ENCODE results near the gene CASP8.

CASP8 gene

GRCh38 chr2:201313362-201313761 is 53.0 kb downstream of the CASP8 start:
- Histone ChIP-seq H3K9me3 (no peaks in the 10 kb centered on the region), H3K36me3 (peaks cover 10 to 29% (median 22%) of the 10 kb centered on the region in 3 donors), H3K27me3 (no peaks in the 10 kb centered on the region), H3K27ac (no peak overlapping the region), H3K4me3 (no peak overlapping the region), H3K4me1 (no peaks in the 10 kb centered on the region)
- TF ChIP-seq, protein P1, sequence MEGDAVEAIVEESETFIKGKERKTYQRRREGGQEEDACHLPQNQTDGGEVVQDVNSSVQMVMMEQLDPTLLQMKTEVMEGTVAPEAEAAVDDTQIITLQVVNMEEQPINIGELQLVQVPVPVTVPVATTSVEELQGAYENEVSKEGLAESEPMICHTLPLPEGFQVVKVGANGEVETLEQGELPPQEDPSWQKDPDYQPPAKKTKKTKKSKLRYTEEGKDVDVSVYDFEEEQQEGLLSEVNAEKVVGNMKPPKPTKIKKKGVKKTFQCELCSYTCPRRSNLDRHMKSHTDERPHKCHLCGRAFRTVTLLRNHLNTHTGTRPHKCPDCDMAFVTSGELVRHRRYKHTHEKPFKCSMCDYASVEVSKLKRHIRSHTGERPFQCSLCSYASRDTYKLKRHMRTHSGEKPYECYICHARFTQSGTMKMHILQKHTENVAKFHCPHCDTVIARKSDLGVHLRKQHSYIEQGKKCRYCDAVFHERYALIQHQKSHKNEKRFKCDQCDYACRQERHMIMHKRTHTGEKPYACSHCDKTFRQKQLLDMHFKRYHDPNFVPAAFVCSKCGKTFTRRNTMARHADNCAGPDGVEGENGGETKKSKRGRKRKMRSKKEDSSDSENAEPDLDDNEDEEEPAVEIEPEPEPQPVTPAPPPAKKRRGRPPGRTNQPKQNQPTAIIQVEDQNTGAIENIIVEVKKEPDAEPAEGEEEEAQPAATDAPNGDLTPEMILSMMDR (IDR thresholded peaks at IDR 0.05) = no peak
- DNase-seq = no peak
- intact Hi-C loops (cut with DNase I; ENCODE audit: low total_unique reads) = no loop called here

DNA sequence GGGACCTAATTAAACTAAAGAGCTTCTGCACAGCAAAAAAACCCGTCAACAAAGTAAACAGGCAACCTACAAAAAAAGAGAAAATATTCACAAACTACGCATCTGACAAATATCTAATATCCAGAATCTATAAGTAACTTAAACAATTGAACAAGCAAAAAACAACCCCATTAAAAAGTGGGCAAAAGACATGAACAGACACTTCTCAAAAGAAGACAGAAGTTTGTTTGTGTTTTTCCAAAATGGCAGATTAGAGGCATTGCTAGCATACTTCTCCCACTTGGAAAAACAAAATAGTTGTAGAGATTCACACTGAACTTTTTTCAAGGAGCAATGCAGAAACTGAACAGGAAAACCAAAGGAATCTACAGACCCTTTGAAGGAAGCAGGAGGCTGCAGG is 59.2 kb downstream of the CASP8 start:
- no peaks in the 10 kb centered on the region for H3K4me1 ChIP-seq
- TF ChIP-seq, protein P1 (IDR thresholded peaks at IDR 0.05) = no peak
- H3K9me3 ChIP-seq = peaks cover 3 to 21% (median 10%) of the 10 kb centered on the region in 3 donors
- H3K36me3 ChIP-seq = peaks cover 7 to 29% (median 20%) of the 10 kb centered on the region in 3 donors
- H3K27me3 ChIP-seq = no peaks in the 10 kb centered on the region
- no peak overlapping the region for H3K27ac ChIP-seq
- intact Hi-C loops (cut with DNase I; ENCODE audit: low total_unique reads) = no loop called here
- DNase-seq = no peak
- H3K4me3 ChIP-seq = no peak overlapping the region

GRCh38 chr2:201320257-201320656 is 59.9 kb downstream of the CASP8 start:
- H3K27me3 ChIP-seq = no peaks in the 10 kb centered on the region
- TF ChIP-seq, protein P1 (IDR thresholded peaks at IDR 0.05) = no peak
- H3K27ac ChIP-seq = no peak overlapping the region
- intact Hi-C loops (cut with DNase I; ENCODE audit: low total_unique reads) = no loop called here
- H3K4me3 ChIP-seq = no peak overlapping the region
- no peak for DNase-seq
- peaks cover 3 to 26% (median 10%) of the 10 kb centered on the region in 3 donors for H3K9me3 ChIP-seq
- H3K36me3 ChIP-seq = peaks cover 7 to 29% (median 15%) of the 10 kb centered on the region in 3 donors
- no peaks in the 10 kb centered on the region for H3K4me1 ChIP-seq

- H3K27ac ChIP-seq = no peak overlapping the region
- intact Hi-C loops (cut with DNase I; ENCODE audit: low total_unique reads) = no loop called here
- TF ChIP-seq, protein P1 (IDR thresholded peaks at IDR 0.05) = no peak
- no peak for DNase-seq
- peaks cover 7 to 29% (median 15%) of the 10 kb centered on the region in 3 donors for H3K36me3 ChIP-seq
- no peak overlapping the region for H3K4me3 ChIP-seq
- H3K9me3 ChIP-seq = peaks cover 7 to 26% (median 10%) of the 10 kb centered on the region in 3 donors
- no peaks in the 10 kb centered on the region for H3K4me1 ChIP-seq
- no peaks in the 10 kb centered on the region for H3K27me3 ChIP-seq
These were observed 60.4 kb downstream of the CASP8 start for GRCh38 chr2:201320701-201321100.

- TF ChIP-seq, protein P1 (IDR thresholded peaks at IDR 0.05) = no peak
These were observed 62.4 kb downstream of the CASP8 start for GRCh38 chr2:201322772-201323171.

DNA sequence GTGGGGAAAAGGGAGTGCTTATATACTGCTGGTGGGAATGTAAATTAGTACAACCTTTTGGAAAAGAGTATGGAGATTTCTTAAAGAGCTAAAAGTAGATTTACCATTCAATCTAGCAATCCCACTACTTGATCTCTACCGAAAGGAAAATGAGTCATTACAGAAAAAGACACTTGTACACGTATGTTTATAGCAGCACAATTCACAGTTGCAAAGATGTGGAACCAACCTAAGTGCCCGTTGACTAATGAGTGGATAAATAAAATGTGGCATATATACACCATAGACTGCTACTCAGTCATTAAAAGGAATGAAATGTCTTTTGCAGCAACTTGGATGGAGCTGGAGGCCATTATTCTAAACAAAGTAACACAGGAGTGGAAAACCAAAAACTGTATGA is 67.3 kb downstream of the CASP8 start:
- TF ChIP-seq, protein P1 (IDR thresholded peaks at IDR 0.05) = no peak
- H3K27ac ChIP-seq = no peak overlapping the region
- H3K27me3 ChIP-seq = no peaks in the 10 kb centered on the region
- no peak for DNase-seq
- peaks cover 0 to 10% (median 5%) of the 10 kb centered on the region in 3 donors for H3K36me3 ChIP-seq
- H3K4me1 ChIP-seq = no peaks in the 10 kb centered on the region
- no peak overlapping the region for H3K4me3 ChIP-seq
- intact Hi-C loops (cut with DNase I; ENCODE audit: low total_unique reads) = no loop called here
- H3K9me3 ChIP-seq = peaks cover 6 to 31% (median 14%) of the 10 kb centered on the region in 3 donors

More at GRCh38 chr2:201322772-201323171, 62.4 kb downstream of the CASP8 start:
- Histone ChIP-seq H3K27ac (no peak overlapping the region), H3K27me3 (no peaks in the 10 kb centered on the region), H3K36me3 (peaks cover 7 to 29% (median 15%) of the 10 kb centered on the region in 3 donors), H3K4me3 (no peak overlapping the region), H3K9me3 (peaks cover 9 to 36% (median 14%) of the 10 kb centered on the region in 3 donors), H3K4me1 (no peaks in the 10 kb centered on the region)
- no peak for DNase-seq
- intact Hi-C loops (cut with DNase I; ENCODE audit: low total_unique reads) = no loop called here

Data from tibial artery (tissue), 4 donors.